HepG2 (cell line): ENCODE data around the gene PRKG1. TPM values are rescaled to one million over a fixed set of nuclear protein-coding genes. Genes with fewer than 3 reads are reported as not detected.

Experiments used
- ATAC-seq: fragments of 200-7000 bp; cut with Tn5 transposase; 3 replicates; pipeline ENCODE4 v1.9.1; 2020; ENCODE audit warnings: mild to moderate bottlenecking, moderate library complexity
- BruUV-seq: library from RNA; stranded (reverse); fragments of 400-500 nt; replicated peaks from 2 replicates; lab custom pipeline; 2021; lab: Mats Ljungman, UMichigan
- CTCF ChIA-PET: fragments of 300-600 bp; formaldehyde crosslinking; extraction: SDS; loops from one replicate; lab custom pipeline; 2021; ENCODE audit warnings: low total read pairs, inconsistent platforms, low intra/inter-chr PET ratio; lab: Yijun Ruan, JAX
- POLR2A ChIA-PET: fragments of 350-600 bp; sonication (Branson Sonifier 250); formaldehyde crosslinking; loops from one replicate; lab custom pipeline; 2020; ENCODE audit warnings: antibody characterized with exemption, inconsistent platforms; lab: Yijun Ruan, JAX
- DNase-seq: peaks from one replicate; pipeline ENCODE4 v3.0.0-alpha.2; 2015; ENCODE audit warnings: low spot score
- FAIRE-seq: peaks from 3 replicates; lab custom pipeline; 2011; peaks lifted over from hg19 to GRCh38; lab: Jason Lieb, UNC
- H2AFZ ChIP-seq: one replicate; pipeline ENCODE4 v1.6.1; 2011; ENCODE audit warnings: low read length, inconsistent platforms
- H3K27ac ChIP-seq: fragments of 300-600 bp; 3 replicates; pipeline ENCODE4 v1.8.0; 2011; ENCODE audit warnings: mixed run types, mild to moderate bottlenecking, mixed read lengths, low read length, inconsistent platforms; ENCODE audit not compliant: insufficient read depth; ENCODE audit errors: extremely low read length
- H3K27me3 ChIP-seq, 2 experiments: fragments of 200-600 bp in 1 of 2; 2 replicates in 1 of 2; 3 replicates in 1 of 2; pipeline versions ENCODE4 v1.6.0 to v1.8.0; 2011; ENCODE audit warnings: low read length in 2 of 2, mild to moderate bottlenecking in 2 of 2, moderate library complexity in 2 of 2, inconsistent platforms in 1 of 2; ENCODE audit not compliant: insufficient read depth in 2 of 2, control insufficient read depth in 1 of 2
- H3K36me3 ChIP-seq, 2 experiments: fragments of 200-600 bp in 1 of 2; replicated peaks in 1 of 2; 2 replicates in 1 of 2; 3 replicates in 1 of 2; pipeline versions ENCODE4 v1.5.1 to v1.8.0; 2011; ENCODE audit warnings: low read length in 2 of 2, inconsistent platforms in 1 of 2; ENCODE audit not compliant: insufficient read depth in 2 of 2, control insufficient read depth in 1 of 2
- H3K4me1 ChIP-seq: 2 replicates; pipeline ENCODE4 v1.5.1; 2012; ENCODE audit warnings: low read length, inconsistent platforms; ENCODE audit not compliant: insufficient read depth
- H3K4me2 ChIP-seq: 2 replicates; pipeline ENCODE4 v1.6.0; 2011; ENCODE audit warnings: low read depth, low read length, inconsistent platforms
- H3K4me3 ChIP-seq, 3 experiments: fragments of 200-600 bp in 1 of 3; sonication (generic), shearing (Covaris generic) in 1 of 3; replicated peaks in 1 of 3; 2 replicates each; pipeline ENCODE4 v1.5.1; 2011 to 2016; ENCODE audit warnings: low read length in 3 of 3, inconsistent platforms in 2 of 3, low read depth in 2 of 3, mild to moderate bottlenecking in 2 of 3, control low read depth in 1 of 3, mixed read lengths in 1 of 3; ENCODE audit not compliant: insufficient read depth in 1 of 3
- H3K79me2 ChIP-seq: one replicate; pipeline ENCODE4 v1.6.1; 2011; ENCODE audit warnings: low read length, inconsistent platforms; ENCODE audit not compliant: insufficient read depth
- H3K9ac ChIP-seq: 2 replicates; pipeline ENCODE4 v1.6.0; 2011; ENCODE audit warnings: mild to moderate bottlenecking, low read depth, low read length, inconsistent platforms; ENCODE audit not compliant: insufficient read depth
- H3K9me3 ChIP-seq: 2 replicates; pipeline ENCODE4 v1.5.1; 2012; ENCODE audit warnings: mild to moderate bottlenecking, low read length
- H4K20me1 ChIP-seq: 2 replicates; pipeline ENCODE4 v1.6.0; 2011; ENCODE audit warnings: inconsistent platforms, mild to moderate bottlenecking, low read length, moderate library complexity; ENCODE audit not compliant: insufficient read depth
- ARNT ChIP-seq: fragments of 450-650 bp; IDR thresholded peaks from 2 replicates; pipeline ENCODE4 v1.6.1; 2017
- CENPX ChIP-seq: sonication (generic); formaldehyde crosslinking; IDR thresholded peaks from 2 replicates; pipeline ENCODE4 v1.9.0; 2021; ENCODE audit warnings: mild to moderate bottlenecking, missing genetic modification reagents, moderate library complexity
- GTF3A ChIP-seq: sonication (generic); formaldehyde crosslinking; conservative IDR thresholded peaks from 2 replicates; pipeline ENCODE4 v1.4.0; 2020; ENCODE audit warnings: mild to moderate bottlenecking, missing genetic modification reagents
- HNRNPLL ChIP-seq: fragments of 200-400 bp; formaldehyde crosslinking; IDR thresholded peaks from 2 replicates; pipeline ENCODE4 v1.6.1; 2017; ENCODE audit warnings: mild to moderate bottlenecking, low read depth, low read length; ENCODE audit not compliant: poor library complexity, severe bottlenecking
- KAT7 ChIP-seq: IDR thresholded peaks from 2 replicates; pipeline ENCODE4 v1.6.1; 2018; ENCODE audit warnings: borderline replicate concordance, missing compliant biosample characterization
- KDM5A ChIP-seq: fragments of 200-600 bp; sonication (generic); IDR thresholded peaks from 2 replicates; pipeline ENCODE4 v1.7.0; 2018; ENCODE audit warnings: antibody characterized with exemption, mild to moderate bottlenecking, low read length, borderline replicate concordance
- PHF5A ChIP-seq: IDR thresholded peaks from one replicate; pipeline ENCODE4 v1.6.1; 2018; ENCODE audit warnings: low read depth, missing genetic modification reagents; ENCODE audit not compliant: unreplicated experiment
- RAD51 ChIP-seq: fragments of 450-650 bp; IDR thresholded peaks from 2 replicates; pipeline ENCODE4 v1.6.1; 2016; ENCODE audit warnings: borderline replicate concordance
- SALL1 ChIP-seq: sonication (generic); formaldehyde crosslinking; IDR thresholded peaks from 2 replicates; pipeline ENCODE4 v1.8.0; 2022; ENCODE audit warnings: mild to moderate bottlenecking, missing genetic modification reagents
- SOX13 ChIP-seq, 3 experiments: fragments of 450-650 bp in 1 of 3; sonication (generic) in 1 of 3; formaldehyde crosslinking in 1 of 3; IDR thresholded peaks in 2 of 3; conservative IDR thresholded peaks in 1 of 3; 2 replicates each; pipeline versions ENCODE4 v1.5.0 to v1.6.1; 2016 to 2020; ENCODE audit warnings: antibody characterized with exemption in 1 of 3, mild to moderate bottlenecking in 1 of 3, missing compliant biosample characterization in 1 of 3, missing genetic modification reagents in 1 of 3, moderate library complexity in 1 of 3
- TP53 ChIP-seq: sonication (generic); formaldehyde crosslinking; conservative IDR thresholded peaks from 2 replicates; pipeline ENCODE4 v1.4.0; 2020; ENCODE audit warnings: missing genetic modification reagents
- ZFP82 ChIP-seq: sonication (generic); formaldehyde crosslinking; IDR thresholded peaks from 2 replicates; pipeline ENCODE4 v1.5.1; 2020; ENCODE audit warnings: mild to moderate bottlenecking, missing genetic modification reagents, borderline replicate concordance
- ZNF282 ChIP-seq: fragments of 450-650 bp; IDR thresholded peaks from 2 replicates; pipeline ENCODE4 v1.6.1; 2018; ENCODE audit not compliant: partially characterized antibody
- ZNF430 ChIP-seq: sonication (generic); formaldehyde crosslinking; IDR thresholded peaks from 2 replicates; pipeline ENCODE4 v1.9.0; 2021; ENCODE audit warnings: mild to moderate bottlenecking, missing genetic modification reagents
- ZNF703 ChIP-seq: sonication (generic); formaldehyde crosslinking; IDR thresholded peaks from 2 replicates; pipeline ENCODE4 v1.5.1; 2020; ENCODE audit warnings: missing genetic modification reagents, mild to moderate bottlenecking, moderate library complexity, borderline replicate concordance
- ZNF747 ChIP-seq: sonication (generic); formaldehyde crosslinking; IDR thresholded peaks from 2 replicates; pipeline ENCODE4 v1.8.1; 2023; ENCODE audit warnings: missing genetic modification reagents, mild to moderate bottlenecking, borderline replicate concordance
- WGBS: methylation state at CpG from one replicate; pipeline ENCODE4 v1.1.6; 2017; ENCODE audit warnings: low lambda C conversion rate; 5-methylcytosine and 5-hydroxymethylcytosine counted together
- in situ Hi-C: cut with HindIII; loops from 2 replicates; pipeline ENCODE4 v1.10.0; 2017; ENCODE audit warnings: low pct_unique_long_range_greater_than_20kb; ENCODE audit not compliant: extremely low pct_ligation_motif_present
- intact Hi-C: fragments of 100-400 bp; cut with micrococcal nuclease; formaldehyde crosslinking; loops from one replicate; pipeline ENCODE4 v1.10.0; 2022; ENCODE audit not compliant: unreplicated experiment
- polyA plus RNA-seq, 8 experiments: library from polyadenylated mRNA; depleted of rRNA in 3 of 8; stranded (reverse) in 7 of 8; unstranded in 1 of 8; fragments of >200 nt; fragmentation: Illumina TruSeq in 4 of 8; extraction: Trizol in 4 of 8; gene quantifications; 2 replicates each; pipeline versions ENCODE4 v1.2.1 to v1.2.3, GENCODE V29; 2011 to 2016; ENCODE audit warnings: low read depth in 4 of 8, missing spikeins in 1 of 8, mixed read lengths in 1 of 8; ENCODE audit not compliant: insufficient read depth in 1 of 8
- total RNA-seq, 5 experiments: library from RNA; depleted of rRNA; stranded (reverse); fragments of >200 nt; fragmentation: Illumina TruSeq; extraction: Trizol; gene quantifications; 2 replicates each; pipeline ENCODE4 v1.2.3, GENCODE V29; 2016; ENCODE audit warnings: low read depth in 1 of 5
- TF ChIP-seq, protein P1 (sequence below): sonication (generic); IDR thresholded peaks from 2 replicates; pipeline ENCODE4 v1.6.1; 2016; ENCODE audit warnings: low read depth, borderline replicate concordance
- TF ChIP-seq, protein P2 (sequence below): IDR thresholded peaks from 2 replicates; pipeline ENCODE4 v1.6.1; 2016; ENCODE audit warnings: low read depth, missing genetic modification reagents, missing compliant biosample characterization

Gene PRKG1
- total and polyA plus RNA-seq, 2 of the 13 experiments (the other 11 are each of a cell fraction or from before 2014, with no cell fraction given), result 0.01 TPM; not detected in 1

DNA sequence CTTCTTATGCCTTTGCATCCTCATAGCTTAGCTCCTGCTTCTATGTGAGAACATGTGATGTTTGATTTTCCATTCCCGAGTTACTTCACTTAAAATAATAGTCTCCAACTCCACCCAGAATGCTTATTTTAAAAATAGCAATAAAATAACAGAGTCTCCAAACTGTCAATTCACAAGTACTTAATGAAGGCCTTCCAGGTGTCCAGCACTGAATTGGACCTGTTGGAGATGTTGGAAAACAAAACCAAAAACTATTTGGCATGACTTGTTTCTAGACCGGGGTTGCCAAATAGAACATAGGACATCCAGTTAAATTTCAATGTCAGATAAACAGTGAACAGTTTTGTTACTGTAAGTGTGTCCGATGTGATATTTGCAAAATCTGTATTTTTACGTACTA, 1031.7 kb downstream of the PRKG1 start:
- in situ Hi-C loops, result no loop called here
- H3K9me3 ChIP-seq, result no peaks in the 10 kb centered on the region
- TF ChIP-seq, protein P1, sequence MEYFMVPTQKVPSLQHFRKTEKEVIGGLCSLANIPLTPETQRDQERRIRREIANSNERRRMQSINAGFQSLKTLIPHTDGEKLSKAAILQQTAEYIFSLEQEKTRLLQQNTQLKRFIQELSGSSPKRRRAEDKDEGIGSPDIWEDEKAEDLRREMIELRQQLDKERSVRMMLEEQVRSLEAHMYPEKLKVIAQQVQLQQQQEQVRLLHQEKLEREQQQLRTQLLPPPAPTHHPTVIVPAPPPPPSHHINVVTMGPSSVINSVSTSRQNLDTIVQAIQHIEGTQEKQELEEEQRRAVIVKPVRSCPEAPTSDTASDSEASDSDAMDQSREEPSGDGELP, result no peak
- TF ChIP-seq HNRNPLL, result no peak
- TF ChIP-seq ZNF747 (CRISPR knock-in tag), result no peak
- no peak for TF ChIP-seq KDM5A
- TF ChIP-seq TP53 (CRISPR knock-in tag), result no peak
- TF ChIP-seq, protein P2, sequence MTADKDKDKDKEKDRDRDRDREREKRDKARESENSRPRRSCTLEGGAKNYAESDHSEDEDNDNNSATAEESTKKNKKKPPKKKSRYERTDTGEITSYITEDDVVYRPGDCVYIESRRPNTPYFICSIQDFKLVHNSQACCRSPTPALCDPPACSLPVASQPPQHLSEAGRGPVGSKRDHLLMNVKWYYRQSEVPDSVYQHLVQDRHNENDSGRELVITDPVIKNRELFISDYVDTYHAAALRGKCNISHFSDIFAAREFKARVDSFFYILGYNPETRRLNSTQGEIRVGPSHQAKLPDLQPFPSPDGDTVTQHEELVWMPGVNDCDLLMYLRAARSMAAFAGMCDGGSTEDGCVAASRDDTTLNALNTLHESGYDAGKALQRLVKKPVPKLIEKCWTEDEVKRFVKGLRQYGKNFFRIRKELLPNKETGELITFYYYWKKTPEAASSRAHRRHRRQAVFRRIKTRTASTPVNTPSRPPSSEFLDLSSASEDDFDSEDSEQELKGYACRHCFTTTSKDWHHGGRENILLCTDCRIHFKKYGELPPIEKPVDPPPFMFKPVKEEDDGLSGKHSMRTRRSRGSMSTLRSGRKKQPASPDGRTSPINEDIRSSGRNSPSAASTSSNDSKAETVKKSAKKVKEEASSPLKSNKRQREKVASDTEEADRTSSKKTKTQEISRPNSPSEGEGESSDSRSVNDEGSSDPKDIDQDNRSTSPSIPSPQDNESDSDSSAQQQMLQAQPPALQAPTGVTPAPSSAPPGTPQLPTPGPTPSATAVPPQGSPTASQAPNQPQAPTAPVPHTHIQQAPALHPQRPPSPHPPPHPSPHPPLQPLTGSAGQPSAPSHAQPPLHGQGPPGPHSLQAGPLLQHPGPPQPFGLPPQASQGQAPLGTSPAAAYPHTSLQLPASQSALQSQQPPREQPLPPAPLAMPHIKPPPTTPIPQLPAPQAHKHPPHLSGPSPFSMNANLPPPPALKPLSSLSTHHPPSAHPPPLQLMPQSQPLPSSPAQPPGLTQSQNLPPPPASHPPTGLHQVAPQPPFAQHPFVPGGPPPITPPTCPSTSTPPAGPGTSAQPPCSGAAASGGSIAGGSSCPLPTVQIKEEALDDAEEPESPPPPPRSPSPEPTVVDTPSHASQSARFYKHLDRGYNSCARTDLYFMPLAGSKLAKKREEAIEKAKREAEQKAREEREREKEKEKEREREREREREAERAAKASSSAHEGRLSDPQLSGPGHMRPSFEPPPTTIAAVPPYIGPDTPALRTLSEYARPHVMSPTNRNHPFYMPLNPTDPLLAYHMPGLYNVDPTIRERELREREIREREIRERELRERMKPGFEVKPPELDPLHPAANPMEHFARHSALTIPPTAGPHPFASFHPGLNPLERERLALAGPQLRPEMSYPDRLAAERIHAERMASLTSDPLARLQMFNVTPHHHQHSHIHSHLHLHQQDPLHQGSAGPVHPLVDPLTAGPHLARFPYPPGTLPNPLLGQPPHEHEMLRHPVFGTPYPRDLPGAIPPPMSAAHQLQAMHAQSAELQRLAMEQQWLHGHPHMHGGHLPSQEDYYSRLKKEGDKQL, result no peak
- no peak for TF ChIP-seq SOX13 (IDR thresholded peaks at IDR 0.05)
- TF ChIP-seq SOX13 (CRISPR knock-in tag; conservative IDR thresholded peaks at IDR 0.05 in 1 of 2, IDR thresholded peaks at IDR 0.05 in 1 of 2), result no peak
- no peak for TF ChIP-seq ZNF703
- no peak for TF ChIP-seq ZNF282
- TF ChIP-seq ZFP82 (CRISPR knock-in tag), result no peak
- TF ChIP-seq SALL1 (CRISPR knock-in tag), result no peak
- TF ChIP-seq CENPX (CRISPR knock-in tag), result no peak
- TF ChIP-seq PHF5A (CRISPR knock-in tag), result no peak
- TF ChIP-seq RAD51, result no peak
- no peak for TF ChIP-seq ZNF430
- TF ChIP-seq KAT7 (CRISPR knock-in tag), result no peak
- TF ChIP-seq GTF3A (CRISPR knock-in tag), result no peak
- no peak for TF ChIP-seq ARNT
- no peak overlapping the region for H3K27ac ChIP-seq
- CTCF ChIA-PET, result no interaction called here
- BruUV-seq, result no TSS peak
- H3K9ac ChIP-seq, result no peak overlapping the region
- no peak overlapping the region for H3K4me3 ChIP-seq
- no peaks in the 10 kb centered on the region for H3K4me1 ChIP-seq
- POLR2A ChIA-PET, result no interaction called here
- FAIRE-seq (no peak), ATAC-seq (no peak), DNase-seq (no peak)
- H3K36me3 ChIP-seq, result no peaks in the 10 kb centered on the region
- H3K79me2 ChIP-seq, result no peaks in the 10 kb centered on the region
- no peak overlapping the region for H3K4me2 ChIP-seq
- no peaks in the 10 kb centered on the region for H4K20me1 ChIP-seq
- no peaks in the 10 kb centered on the region for H3K27me3 ChIP-seq
- intact Hi-C loops, result no loop called here
- H2AFZ ChIP-seq, result no peak overlapping the region
- WGBS, result 52% methylated on average over 4 of the region's 4 CpGs
